RCC 7860 (cell line): ENCODE results near the gene SMYD2.
"Not testable (repeated sequence)": the region's sequence is repeated elsewhere in the genome, so short reads cannot be mapped to it uniquely, and the experiment has no call there.

Source experiments
- DNase-seq: peaks from one replicate; pipeline ENCODE4 v3.0.0-alpha.2; 2015; ENCODE audit warnings: low spot score
- FAIRE-seq: peaks from 2 replicates; lab custom pipeline; 2012; peaks lifted over from hg19 to GRCh38; lab: Jason Lieb, UNC

SMYD2 gene

GRCh38 chr1:214271174-214271858 is 9.6 kb upstream of the SMYD2 start:
- DNase-seq (no peak), FAIRE-seq (no peak)

- DNase-seq (no peak), FAIRE-seq (no peak)
Observed at GRCh38 chr1:214271995-214272731, 8.8 kb upstream of the SMYD2 start.

GRCh38 chr1:214272964-214273533 is 7.9 kb upstream of the SMYD2 start:
- no peak for FAIRE-seq
- no peak for DNase-seq

- FAIRE-seq, DNase-seq: not testable (repeated sequence)
Observed at GRCh38 chr1:214275700-214276099, 5.3 kb upstream of the SMYD2 start.

GRCh38 chr1:214276786-214277185 is 4.2 kb upstream of the SMYD2 start:
- DNase-seq (no peak), FAIRE-seq (no peak)

- no peak for DNase-seq
- FAIRE-seq = no peak
Observed at GRCh38 chr1:214277704-214278635, 3.0 kb upstream of the SMYD2 start.

- DNase-seq = peak; percentile 63
- FAIRE-seq = peak; percentile 35
Observed at GRCh38 chr1:214280386-214281020, 456 bp upstream of the SMYD2 start.

GRCh38 chr1:214281720-214282629 is 1.0 kb downstream of the SMYD2 start:
- no peak for FAIRE-seq
- DNase-seq = peak; percentile 24

- FAIRE-seq (no peak), DNase-seq (no peak)
Observed at GRCh38 chr1:214282630-214283242, 1.8 kb downstream of the SMYD2 start.

GRCh38 chr1:214285610-214286440 is 4.9 kb downstream of the SMYD2 start:
- FAIRE-seq = no peak
- no peak for DNase-seq

- FAIRE-seq (no peak), DNase-seq (no peak)
Observed at GRCh38 chr1:214287884-214288283, 6.9 kb downstream of the SMYD2 start.

- FAIRE-seq (no peak), DNase-seq (no peak)
Observed at GRCh38 chr1:214289574-214290272, 8.8 kb downstream of the SMYD2 start.

- DNase-seq (no peak), FAIRE-seq (no peak)
Observed at GRCh38 chr1:214290424-214291037, 9.6 kb downstream of the SMYD2 start.

- no peak for DNase-seq
- no peak for FAIRE-seq
Observed at GRCh38 chr1:214292322-214292721, 11.4 kb downstream of the SMYD2 start.

GRCh38 chr1:214295934-214296333 is 15.0 kb downstream of the SMYD2 start:
- FAIRE-seq (no peak), DNase-seq (no peak)

- no peak for FAIRE-seq
- no peak for DNase-seq
Observed at GRCh38 chr1:214296860-214297745, 16.1 kb downstream of the SMYD2 start.
